H1 (cell line): ENCODE measurements around the gene SMYD4. TPM values are rescaled to one million over a fixed set of nuclear protein-coding genes. Genes with fewer than 3 reads are reported as not detected.

Experiments used
- KDM1A ChIP-seq: fragments of 200-600, 300-600 bp; sonication (generic); IDR thresholded peaks from 2 replicates; pipeline ENCODE4 v1.7.1; 2016; ENCODE audit warnings: mild to moderate bottlenecking, low read length, borderline replicate concordance
- POU5F1 ChIP-seq: IDR thresholded peaks from 2 replicates; pipeline ENCODE4 v1.6.1; 2011; ENCODE audit warnings: low read depth, mild to moderate bottlenecking, low read length, moderate library complexity
- TCF12 ChIP-seq: IDR thresholded peaks from 2 replicates; pipeline ENCODE4 v1.6.1; 2011; ENCODE audit warnings: low read depth, mild to moderate bottlenecking, low read length
- polyA plus RNA-seq, 7 experiments: library from polyadenylated mRNA; depleted of rRNA in 3 of 7; stranded (reverse) in 5 of 7; unstranded in 2 of 7; fragments of >200 nt in 5 of 7; fragments of 200-250 nt in 2 of 7; gene quantifications; 1 replicate in 5 of 7; 2 replicates in 1 of 7; 4 replicates in 1 of 7; pipeline versions ENCODE4 v1.2.1 to v1.2.3, GENCODE V29; 2011 to 2013; ENCODE audit warnings: missing spikeins in 2 of 7, mixed read lengths in 2 of 7
- total RNA-seq: library from RNA; stranded (reverse); fragmentation: NEBNext Ultra II Directional; extraction: Animal tissue kit (Norgen Biotek cat#: 25700); gene quantifications from 2 replicates; pipeline ENCODE4 v1.2.1, GENCODE V29; 2021

Gene SMYD4
- total and polyA plus RNA-seq, 2 of the 8 experiments (the other 6 are each of a cell fraction or from before 2014, with no cell fraction given) = 10.5 to 23.4 TPM

DNA sequence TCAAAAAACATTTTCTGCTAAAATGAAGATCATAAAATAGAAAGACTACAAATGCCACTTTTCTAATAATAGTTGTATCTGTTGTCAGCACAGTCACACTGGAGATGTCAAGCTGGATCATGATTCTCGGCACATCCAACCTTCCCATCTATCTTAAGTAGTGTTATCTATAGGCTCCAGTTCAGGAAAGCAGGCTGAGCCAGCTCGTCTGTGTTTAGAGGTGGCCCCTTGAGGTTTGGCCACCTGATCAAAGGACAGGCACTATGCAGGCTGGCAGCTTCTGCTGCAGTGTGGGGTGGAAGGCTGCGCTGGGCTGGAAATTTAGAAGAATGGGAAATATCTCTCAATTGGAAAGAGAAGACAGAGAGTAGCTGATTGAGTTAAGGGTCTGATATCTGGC, 32.4 kb downstream of the SMYD4 start (continued):
- TF ChIP-seq TCF12 (no peak), POU5F1 (no peak), KDM1A (no peak)
